Activated naive CD8-positive, alpha-beta T cell treated with anti-CD3 and anti-CD28 coated beads, Interleukin-2, amount 50 U/mL, for 16 hours (primary cell): ENCODE results near the gene RITA1.
"Not testable (repeated sequence)": the region's sequence is repeated elsewhere in the genome, so short reads cannot be mapped to it uniquely, and the experiment has no call there.

ENCODE experiments used
- DNase-seq: peaks from one replicate; pipeline ENCODE4 v3.0.0-alpha.2; 2020; ENCODE audit warnings: low read depth, low spot score

RITA1 gene

GRCh38 chr12:113202300-113203075, 17.0 kb downstream of the RITA1 start:
- no peak for DNase-seq

DNA sequence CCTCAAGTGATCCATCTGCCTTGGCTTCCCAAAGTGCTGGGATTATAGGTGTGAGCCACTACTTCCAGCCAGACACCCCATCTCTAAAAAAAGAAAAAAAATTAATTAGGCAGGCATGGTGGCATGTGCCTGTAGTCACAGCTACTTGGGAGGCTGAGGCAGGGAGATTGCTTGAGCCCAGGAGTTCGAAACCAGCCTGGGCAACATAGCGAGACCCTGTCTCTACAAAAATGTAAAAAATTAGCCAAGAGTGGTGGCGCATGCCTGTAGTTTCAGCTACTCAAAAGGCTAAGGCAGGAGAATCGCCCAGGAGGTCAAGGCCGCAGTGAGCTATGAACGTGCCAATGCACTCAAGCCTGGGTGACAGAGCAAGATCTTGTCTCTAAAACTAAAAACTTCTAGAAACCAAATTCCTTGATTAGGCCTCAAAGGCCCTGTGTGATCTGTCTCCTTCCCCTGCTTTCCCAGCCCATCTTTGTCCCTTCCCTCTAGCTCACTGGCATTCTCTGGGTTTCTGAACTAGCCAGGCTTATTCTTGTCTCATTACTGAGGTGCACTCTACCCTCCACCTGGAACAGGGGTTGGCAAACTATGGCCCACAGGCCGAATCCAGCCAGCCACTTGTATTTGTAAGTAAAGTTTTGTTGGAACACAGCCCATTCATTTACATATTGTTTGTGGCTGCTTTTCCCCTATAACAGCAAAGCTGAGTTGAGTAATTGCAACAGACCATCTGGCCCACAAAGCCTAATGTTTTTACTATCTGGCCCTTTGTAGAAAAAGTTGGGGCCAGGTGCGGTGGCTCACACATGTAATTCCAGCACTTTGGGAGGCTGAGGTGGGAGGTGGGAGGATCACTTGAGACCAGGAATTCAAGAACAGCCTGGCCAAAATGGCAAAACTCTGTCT, 18.6 kb downstream of the RITA1 start:
- no peak for DNase-seq

DNA sequence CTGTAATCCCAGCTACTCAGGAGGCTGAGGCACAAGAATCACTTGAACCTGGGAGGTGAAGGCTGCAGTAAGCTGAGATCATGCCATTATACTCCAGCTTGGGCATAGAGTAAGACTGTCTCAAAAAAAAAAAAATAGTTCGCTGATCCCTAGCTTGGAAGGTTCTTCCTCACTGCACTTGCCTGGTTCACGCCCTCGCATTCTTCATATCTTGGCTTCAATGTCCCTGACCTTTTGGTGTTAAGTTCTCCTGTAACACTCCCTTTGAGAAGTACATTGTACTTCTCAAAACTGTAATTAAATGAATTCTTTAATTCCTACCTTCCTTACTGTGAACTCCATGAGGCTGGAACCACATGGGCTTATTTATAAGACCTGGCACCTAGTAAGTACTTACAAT, 19.3 kb downstream of the RITA1 start:
- no peak for DNase-seq

GRCh38 chr12:113206802-113207201, 21.3 kb downstream of the RITA1 start:
- DNase-seq = not testable (repeated sequence)

GRCh38 chr12:113207613-113208040, 22.1 kb downstream of the RITA1 start:
- no peak for DNase-seq

DNA sequence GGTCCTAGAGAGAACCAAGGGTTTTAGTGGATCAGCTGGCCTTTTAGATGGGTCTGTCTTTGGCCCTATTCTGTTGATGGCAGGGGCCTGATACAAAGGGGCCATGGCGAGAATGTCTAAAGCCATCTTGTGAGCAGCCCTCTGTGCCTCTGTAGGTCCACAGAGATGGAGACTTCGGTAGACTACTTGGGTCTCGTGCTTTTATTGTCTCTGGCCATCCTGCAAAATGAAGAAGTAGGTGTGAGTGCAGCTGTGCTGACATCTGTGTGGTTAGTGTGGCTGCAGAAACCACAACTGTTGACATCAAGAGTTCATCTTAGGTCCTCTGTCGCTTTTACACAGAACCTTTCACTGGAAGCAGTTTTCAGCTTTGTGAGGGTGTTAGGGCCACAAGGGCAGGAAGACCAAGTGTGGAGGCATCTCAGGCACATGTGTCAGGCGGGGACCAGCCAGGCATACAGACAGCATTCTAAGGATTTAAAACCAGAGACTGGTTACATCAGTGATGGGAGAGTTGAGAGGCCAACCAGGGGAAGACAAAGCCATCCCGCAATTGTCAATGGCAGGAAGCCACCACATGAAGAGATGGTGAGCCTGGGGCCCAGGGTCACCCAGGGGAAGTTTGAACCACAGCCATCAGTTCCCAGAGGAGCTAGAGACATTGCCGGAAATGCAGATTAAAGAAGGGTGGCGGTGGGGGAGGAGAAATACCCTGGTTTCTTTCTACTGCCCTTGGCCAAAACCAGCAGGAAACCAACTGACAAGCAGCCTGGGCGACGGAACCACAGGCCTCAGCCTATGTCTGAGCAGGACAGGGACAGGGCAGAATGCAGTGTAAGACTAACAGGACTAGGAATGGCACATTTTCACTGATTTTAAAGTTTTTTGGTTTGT, 22.8 kb downstream of the RITA1 start:
- DNase-seq = no peak

- DNase-seq = no peak
Measured at GRCh38 chr12:113211160-113211559, 25.6 kb downstream of the RITA1 start.

DNA sequence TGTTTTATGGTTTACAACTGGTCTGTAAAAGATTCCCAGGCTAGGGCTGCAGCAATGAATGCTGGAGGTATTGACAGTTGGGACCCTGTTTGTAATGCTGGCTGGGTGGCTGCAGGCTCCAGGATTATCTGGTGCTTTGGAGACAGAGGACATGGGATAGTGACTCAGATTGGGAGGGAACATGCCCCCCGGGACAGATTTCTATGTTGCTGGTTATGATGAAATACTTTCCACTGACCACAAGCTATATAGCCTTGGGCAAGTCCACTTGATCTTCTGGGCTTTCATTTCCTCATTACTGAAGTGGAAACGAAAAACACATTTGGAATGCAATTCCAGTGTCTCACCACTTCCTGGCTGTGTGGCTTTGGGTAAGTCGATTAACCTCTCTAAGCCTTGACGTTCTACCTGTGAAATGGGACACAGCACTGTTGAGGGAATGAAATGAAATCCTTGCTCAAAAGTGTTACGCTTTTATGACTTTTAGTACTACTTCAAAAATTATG, 29.4 kb downstream of the RITA1 start:
- DNase-seq = no peak

GRCh38 chr12:113216027-113216426, 30.5 kb downstream of the RITA1 start:
- DNase-seq = no peak

DNA sequence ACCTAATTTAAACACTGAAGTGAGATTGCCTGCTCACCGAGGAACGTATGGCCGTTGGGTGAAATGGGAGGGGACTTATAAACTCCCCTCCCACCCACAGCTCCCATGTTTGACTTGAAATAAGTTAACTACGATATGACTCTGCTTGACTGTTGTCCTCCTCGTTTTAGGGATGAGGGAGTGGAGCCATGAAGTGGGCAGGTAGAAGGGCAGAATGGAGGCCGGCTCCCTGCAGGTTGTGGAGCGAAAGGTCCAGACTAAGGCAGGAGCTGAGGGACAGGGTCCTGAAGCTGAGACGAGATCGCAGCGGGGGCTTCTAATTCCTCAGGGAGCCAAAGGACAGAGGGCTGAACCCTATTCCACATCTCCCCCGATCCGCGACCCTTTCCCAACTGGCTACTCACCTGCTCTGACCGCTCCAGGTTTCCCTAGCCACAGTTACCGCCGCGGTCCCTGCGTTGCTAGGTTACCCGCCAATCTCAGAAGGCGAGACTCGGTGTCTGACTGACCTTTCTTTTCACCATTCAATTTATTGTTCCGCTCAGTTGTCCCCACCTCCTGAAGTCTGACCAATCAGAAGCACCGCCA, 35.2 kb downstream of the RITA1 start:
- no peak for DNase-seq

GRCh38 chr12:113221181-113221996, 35.9 kb downstream of the RITA1 start, which contains the start of gene TPCN1:
Gene TPCN1, plus strand, starts transcription at chr12:113221464. Its CDS starts 5,389 bp downstream, at chr12:113226853.
- DNase-seq = peak; percentile 98

DNA sequence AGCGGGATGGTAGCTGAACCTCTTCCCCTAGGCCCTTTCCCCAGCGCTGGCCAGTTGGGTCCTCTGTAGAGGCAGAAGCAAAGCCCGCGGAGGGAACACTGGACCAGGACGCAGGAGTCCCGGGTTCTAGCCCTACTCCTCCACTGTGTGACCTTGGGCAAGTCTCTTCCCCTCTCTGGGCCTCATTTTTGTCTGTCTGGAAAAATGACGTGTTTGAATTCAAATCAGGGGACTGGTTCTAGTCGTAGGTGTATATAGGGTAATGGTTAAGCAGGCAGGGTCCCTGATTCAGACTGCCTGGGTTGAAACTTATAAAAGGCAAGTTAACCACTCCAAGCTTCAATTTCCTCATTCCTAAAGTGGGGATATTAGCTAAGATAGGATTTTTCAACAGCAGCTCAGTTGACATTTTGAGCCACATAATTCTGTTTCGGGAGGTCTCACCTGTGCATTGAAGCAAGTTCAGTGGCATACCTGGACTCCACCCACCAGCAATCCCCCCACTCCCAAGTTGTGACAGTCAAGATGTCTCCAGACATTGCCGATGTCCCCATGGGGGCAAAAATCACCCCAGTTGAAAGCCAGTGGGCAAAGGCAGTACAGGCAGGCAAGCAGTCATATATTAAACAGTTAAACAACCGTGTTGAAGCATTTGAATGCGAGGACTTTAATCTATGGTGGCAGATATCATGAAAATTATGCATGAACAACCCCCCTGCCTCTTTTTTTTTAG, 36.6 kb downstream of the RITA1 start:
- DNase-seq = no peak

GRCh38 chr12:113222730-113223531, 37.4 kb downstream of the RITA1 start:
- DNase-seq = no peak

DNA sequence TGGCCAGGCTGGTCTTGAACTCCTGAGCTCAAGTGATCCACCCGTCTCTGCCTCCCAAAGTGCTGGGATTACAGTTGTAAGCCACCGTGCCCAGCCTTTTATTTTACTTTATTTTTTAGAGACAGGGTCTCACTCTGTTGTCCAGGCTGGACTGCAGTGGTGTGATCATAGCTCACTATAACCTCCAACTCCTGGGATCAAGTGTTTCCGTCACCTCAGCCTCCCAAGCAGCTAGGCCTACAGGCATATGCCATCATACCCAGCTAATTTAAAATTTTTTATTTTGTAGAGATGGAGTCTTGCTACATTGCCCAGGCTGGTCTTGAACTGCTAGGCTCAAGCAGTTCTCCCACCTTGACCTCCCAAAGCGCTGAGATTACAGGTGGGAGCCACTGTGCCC, 39.4 kb downstream of the RITA1 start:
- no peak for DNase-seq

GRCh38 chr12:113226696-113227568, 41.4 kb downstream of the RITA1 start:
- DNase-seq = no peak

- DNase-seq = no peak
Measured at GRCh38 chr12:113227686-113228391, 42.3 kb downstream of the RITA1 start.
